GM12878 (cell line): ENCODE measurements around the gene PROSER3. TPM values are rescaled to one million over a fixed set of nuclear protein-coding genes. Genes with fewer than 3 reads are reported as not detected.

Source experiments
- FOS ChIP-seq: IDR thresholded peaks from 3 replicates; pipeline ENCODE4 v1.6.1; 2011; ENCODE audit warnings: borderline replicate concordance; ENCODE audit not compliant: insufficient read length; ENCODE audit errors: extremely low read depth
- HDGF ChIP-seq: fragments of 450-650 bp; IDR thresholded peaks from 2 replicates; pipeline ENCODE4 v1.6.1; 2016; ENCODE audit warnings: antibody characterized with exemption
- JUNB ChIP-seq: IDR thresholded peaks from 2 replicates; pipeline ENCODE4 v1.6.1; 2016; ENCODE audit warnings: antibody characterized with exemption, mild to moderate bottlenecking
- KDM1A ChIP-seq: fragments of 200-600 bp; sonication (generic); IDR thresholded peaks from 2 replicates; pipeline ENCODE4 v1.6.1; 2016; ENCODE audit warnings: borderline replicate concordance
- MTA2 ChIP-seq: fragments of 450-650 bp; IDR thresholded peaks from 2 replicates; pipeline ENCODE4 v1.6.1; 2016; ENCODE audit warnings: low read depth, mild to moderate bottlenecking, moderate library complexity
- POU2F2 ChIP-seq: IDR thresholded peaks from 3 replicates; pipeline ENCODE4 v1.6.1; 2011; ENCODE audit warnings: low read depth, mild to moderate bottlenecking, low read length, borderline replicate concordance
- RAD21 ChIP-seq: IDR thresholded peaks from 2 replicates; pipeline ENCODE4 v1.6.1; 2011; ENCODE audit warnings: mild to moderate bottlenecking, low read depth, low read length, moderate library complexity; ENCODE audit not compliant: insufficient read depth
- RBBP5 ChIP-seq: fragments of 200-600 bp; sonication (generic); conservative IDR thresholded peaks from 2 replicates; pipeline ENCODE4 v1.6.1; 2016
- RUNX3 ChIP-seq: IDR thresholded peaks from 2 replicates; pipeline ENCODE4 v1.6.1; 2012; ENCODE audit warnings: low read length, inconsistent platforms
- SREBF2 ChIP-seq: IDR thresholded peaks from 2 replicates; pipeline ENCODE4 v1.6.1; 2012; ENCODE audit warnings: mild to moderate bottlenecking, low read length
- TAF1 ChIP-seq: IDR thresholded peaks from 2 replicates; pipeline ENCODE4 v1.6.1; 2011; ENCODE audit warnings: mild to moderate bottlenecking, low read depth, low read length, borderline replicate concordance
- TCF12 ChIP-seq: IDR thresholded peaks from 2 replicates; pipeline ENCODE4 v1.6.1; 2011; ENCODE audit warnings: low read depth, mild to moderate bottlenecking, low read length
- WRNIP1 ChIP-seq: IDR thresholded peaks from 2 replicates; pipeline ENCODE4 v1.6.1; 2011; ENCODE audit warnings: low read depth, low read length, improper control_type of control experiment, borderline replicate concordance
- polyA plus RNA-seq, 11 experiments: library from polyadenylated mRNA; depleted of rRNA in 4 of 11; unstranded in 6 of 11; stranded (reverse) in 5 of 11; fragments of >200 nt; fragmentation: Nextera tagmentation in 4 of 11; fragmentation: Illumina TruSeq in 1 of 11; extraction: Ambion mirVana in 4 of 11; extraction: Trizol in 1 of 11; gene quantifications; 1 replicate in 1 of 11; 2 replicates in 10 of 11; pipeline versions ENCODE4 v1.2.1 to v1.2.3, GENCODE V29; 2011 to 2016; ENCODE audit warnings: inconsistent platforms in 2 of 11, missing spikeins in 2 of 11, low read depth in 1 of 11
- total RNA-seq, 4 experiments: library from RNA; depleted of rRNA in 3 of 4; stranded (reverse); fragments of >200 nt in 3 of 4; fragmentation: Illumina TruSeq in 1 of 4; extraction: Trizol in 1 of 4; gene quantifications; 2 replicates each; pipeline versions ENCODE4 v1.2.1 to v1.2.3, GENCODE V29; 2013 to 2021
- TF ChIP-seq, protein P1 (sequence below): fragments of 450-650 bp; IDR thresholded peaks from 2 replicates; pipeline ENCODE4 v1.6.1; 2017; ENCODE audit warnings: mild to moderate bottlenecking
- TF ChIP-seq, protein P2 (sequence below): fragments of 450-650 bp; IDR thresholded peaks from 2 replicates; pipeline ENCODE4 v1.6.1; 2017; ENCODE audit warnings: mild to moderate bottlenecking, moderate library complexity
- TF ChIP-seq, protein P3 (sequence below): fragments of 450-650 bp; IDR thresholded peaks from 2 replicates; pipeline ENCODE4 v1.6.1; 2016; ENCODE audit warnings: mild to moderate bottlenecking
- TF ChIP-seq, protein P4 (sequence below): fragments of 450-650 bp; IDR thresholded peaks from 2 replicates; pipeline ENCODE4 v1.6.1; 2017; ENCODE audit warnings: low read depth, mild to moderate bottlenecking, moderate library complexity
- TF ChIP-seq, protein P5 (sequence below), 3 experiments: IDR thresholded peaks in 2 of 3; conservative IDR thresholded peaks in 1 of 3; 2 replicates each; pipeline ENCODE4 v1.5.1; 2011; ENCODE audit warnings: low read depth in 3 of 3, low read length in 3 of 3, mild to moderate bottlenecking in 3 of 3, control low read depth in 2 of 3, moderate library complexity in 2 of 3, inconsistent platforms in 1 of 3, mixed read lengths in 1 of 3; ENCODE audit not compliant: control insufficient read depth in 2 of 3, insufficient read depth in 1 of 3; ENCODE audit errors: extremely low read depth in 1 of 3
- TF ChIP-seq, protein P6 (sequence below): IDR thresholded peaks from 2 replicates; pipeline ENCODE4 v1.6.1; 2011; ENCODE audit warnings: low read depth, mild to moderate bottlenecking, low read length, moderate library complexity, borderline replicate concordance; ENCODE audit errors: extremely low read depth

The PROSER3 gene
- total and polyA plus RNA-seq, 10 of the 15 experiments (the other 5 are each of a cell fraction or from before 2014, with no cell fraction given): 0.85 to 25.1 (median 9.6) TPM

DNA sequence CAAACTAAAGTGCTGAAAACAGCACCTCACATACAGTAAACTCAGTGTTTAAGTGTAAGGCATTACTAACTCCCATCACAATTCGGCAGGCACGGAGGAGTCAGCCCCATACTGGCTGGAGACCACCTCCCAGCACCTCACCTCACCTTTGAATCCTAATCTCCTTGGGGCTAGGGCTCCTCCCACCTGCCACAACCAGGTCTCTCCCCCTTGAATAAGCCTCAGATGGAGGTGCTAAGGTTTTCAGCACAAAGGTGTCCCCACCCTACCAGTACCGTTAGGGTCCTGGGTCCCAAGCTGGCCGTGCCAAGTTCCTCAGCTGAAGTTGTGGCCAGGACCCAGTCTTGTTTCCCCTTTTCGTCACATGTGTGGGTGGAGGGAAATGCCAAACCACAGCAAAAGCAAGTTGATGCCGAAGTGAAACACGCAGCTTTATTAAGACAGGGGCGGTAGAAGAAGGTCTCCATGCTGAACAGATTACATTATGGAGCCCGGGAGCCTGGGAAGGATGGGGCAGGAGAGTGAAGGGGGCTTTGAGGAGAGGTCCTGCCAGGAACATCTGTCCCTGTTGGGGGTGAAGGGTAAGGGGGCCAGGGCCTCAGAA is 15.8 kb upstream of the PROSER3 start, which contains the start of gene IGFLR1 (continued):
- TF ChIP-seq, protein P1, sequence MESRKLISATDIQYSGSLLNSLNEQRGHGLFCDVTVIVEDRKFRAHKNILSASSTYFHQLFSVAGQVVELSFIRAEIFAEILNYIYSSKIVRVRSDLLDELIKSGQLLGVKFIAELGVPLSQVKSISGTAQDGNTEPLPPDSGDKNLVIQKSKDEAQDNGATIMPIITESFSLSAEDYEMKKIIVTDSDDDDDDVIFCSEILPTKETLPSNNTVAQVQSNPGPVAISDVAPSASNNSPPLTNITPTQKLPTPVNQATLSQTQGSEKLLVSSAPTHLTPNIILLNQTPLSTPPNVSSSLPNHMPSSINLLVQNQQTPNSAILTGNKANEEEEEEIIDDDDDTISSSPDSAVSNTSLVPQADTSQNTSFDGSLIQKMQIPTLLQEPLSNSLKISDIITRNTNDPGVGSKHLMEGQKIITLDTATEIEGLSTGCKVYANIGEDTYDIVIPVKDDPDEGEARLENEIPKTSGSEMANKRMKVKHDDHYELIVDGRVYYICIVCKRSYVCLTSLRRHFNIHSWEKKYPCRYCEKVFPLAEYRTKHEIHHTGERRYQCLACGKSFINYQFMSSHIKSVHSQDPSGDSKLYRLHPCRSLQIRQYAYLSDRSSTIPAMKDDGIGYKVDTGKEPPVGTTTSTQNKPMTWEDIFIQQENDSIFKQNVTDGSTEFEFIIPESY: no peak
- peak; percentile 15; the same call in 1 of the 2 replicates for TF ChIP-seq WRNIP1
- TF ChIP-seq RBBP5: no peak
- TF ChIP-seq, protein P2, sequence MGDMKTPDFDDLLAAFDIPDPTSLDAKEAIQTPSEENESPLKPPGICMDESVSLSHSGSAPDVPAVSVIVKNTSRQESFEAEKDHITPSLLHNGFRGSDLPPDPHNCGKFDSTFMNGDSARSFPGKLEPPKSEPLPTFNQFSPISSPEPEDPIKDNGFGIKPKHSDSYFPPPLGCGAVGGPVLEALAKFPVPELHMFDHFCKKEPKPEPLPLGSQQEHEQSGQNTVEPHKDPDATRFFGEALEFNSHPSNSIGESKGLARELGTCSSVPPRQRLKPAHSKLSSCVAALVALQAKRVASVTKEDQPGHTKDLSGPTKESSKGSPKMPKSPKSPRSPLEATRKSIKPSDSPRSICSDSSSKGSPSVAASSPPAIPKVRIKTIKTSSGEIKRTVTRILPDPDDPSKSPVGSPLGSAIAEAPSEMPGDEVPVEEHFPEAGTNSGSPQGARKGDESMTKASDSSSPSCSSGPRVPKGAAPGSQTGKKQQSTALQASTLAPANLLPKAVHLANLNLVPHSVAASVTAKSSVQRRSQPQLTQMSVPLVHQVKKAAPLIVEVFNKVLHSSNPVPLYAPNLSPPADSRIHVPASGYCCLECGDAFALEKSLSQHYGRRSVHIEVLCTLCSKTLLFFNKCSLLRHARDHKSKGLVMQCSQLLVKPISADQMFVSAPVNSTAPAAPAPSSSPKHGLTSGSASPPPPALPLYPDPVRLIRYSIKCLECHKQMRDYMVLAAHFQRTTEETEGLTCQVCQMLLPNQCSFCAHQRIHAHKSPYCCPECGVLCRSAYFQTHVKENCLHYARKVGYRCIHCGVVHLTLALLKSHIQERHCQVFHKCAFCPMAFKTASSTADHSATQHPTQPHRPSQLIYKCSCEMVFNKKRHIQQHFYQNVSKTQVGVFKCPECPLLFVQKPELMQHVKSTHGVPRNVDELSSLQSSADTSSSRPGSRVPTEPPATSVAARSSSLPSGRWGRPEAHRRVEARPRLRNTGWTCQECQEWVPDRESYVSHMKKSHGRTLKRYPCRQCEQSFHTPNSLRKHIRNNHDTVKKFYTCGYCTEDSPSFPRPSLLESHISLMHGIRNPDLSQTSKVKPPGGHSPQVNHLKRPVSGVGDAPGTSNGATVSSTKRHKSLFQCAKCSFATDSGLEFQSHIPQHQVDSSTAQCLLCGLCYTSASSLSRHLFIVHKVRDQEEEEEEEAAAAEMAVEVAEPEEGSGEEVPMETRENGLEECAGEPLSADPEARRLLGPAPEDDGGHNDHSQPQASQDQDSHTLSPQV: no peak
- TF ChIP-seq, protein P3, sequence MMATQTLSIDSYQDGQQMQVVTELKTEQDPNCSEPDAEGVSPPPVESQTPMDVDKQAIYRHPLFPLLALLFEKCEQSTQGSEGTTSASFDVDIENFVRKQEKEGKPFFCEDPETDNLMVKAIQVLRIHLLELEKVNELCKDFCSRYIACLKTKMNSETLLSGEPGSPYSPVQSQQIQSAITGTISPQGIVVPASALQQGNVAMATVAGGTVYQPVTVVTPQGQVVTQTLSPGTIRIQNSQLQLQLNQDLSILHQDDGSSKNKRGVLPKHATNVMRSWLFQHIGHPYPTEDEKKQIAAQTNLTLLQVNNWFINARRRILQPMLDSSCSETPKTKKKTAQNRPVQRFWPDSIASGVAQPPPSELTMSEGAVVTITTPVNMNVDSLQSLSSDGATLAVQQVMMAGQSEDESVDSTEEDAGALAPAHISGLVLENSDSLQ: no peak
- TF ChIP-seq TAF1: peak; percentile 77; the same call in 1 of the 2 replicates
- peak; percentile 99 for TF ChIP-seq RUNX3
- TF ChIP-seq JUNB: no peak
- TF ChIP-seq SREBF2: no peak
- TF ChIP-seq, protein P4, sequence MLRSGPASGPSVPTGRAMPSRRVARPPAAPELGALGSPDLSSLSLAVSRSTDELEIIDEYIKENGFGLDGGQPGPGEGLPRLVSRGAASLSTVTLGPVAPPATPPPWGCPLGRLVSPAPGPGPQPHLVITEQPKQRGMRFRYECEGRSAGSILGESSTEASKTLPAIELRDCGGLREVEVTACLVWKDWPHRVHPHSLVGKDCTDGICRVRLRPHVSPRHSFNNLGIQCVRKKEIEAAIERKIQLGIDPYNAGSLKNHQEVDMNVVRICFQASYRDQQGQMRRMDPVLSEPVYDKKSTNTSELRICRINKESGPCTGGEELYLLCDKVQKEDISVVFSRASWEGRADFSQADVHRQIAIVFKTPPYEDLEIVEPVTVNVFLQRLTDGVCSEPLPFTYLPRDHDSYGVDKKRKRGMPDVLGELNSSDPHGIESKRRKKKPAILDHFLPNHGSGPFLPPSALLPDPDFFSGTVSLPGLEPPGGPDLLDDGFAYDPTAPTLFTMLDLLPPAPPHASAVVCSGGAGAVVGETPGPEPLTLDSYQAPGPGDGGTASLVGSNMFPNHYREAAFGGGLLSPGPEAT: peak; percentile 93
- TF ChIP-seq, protein P5, sequence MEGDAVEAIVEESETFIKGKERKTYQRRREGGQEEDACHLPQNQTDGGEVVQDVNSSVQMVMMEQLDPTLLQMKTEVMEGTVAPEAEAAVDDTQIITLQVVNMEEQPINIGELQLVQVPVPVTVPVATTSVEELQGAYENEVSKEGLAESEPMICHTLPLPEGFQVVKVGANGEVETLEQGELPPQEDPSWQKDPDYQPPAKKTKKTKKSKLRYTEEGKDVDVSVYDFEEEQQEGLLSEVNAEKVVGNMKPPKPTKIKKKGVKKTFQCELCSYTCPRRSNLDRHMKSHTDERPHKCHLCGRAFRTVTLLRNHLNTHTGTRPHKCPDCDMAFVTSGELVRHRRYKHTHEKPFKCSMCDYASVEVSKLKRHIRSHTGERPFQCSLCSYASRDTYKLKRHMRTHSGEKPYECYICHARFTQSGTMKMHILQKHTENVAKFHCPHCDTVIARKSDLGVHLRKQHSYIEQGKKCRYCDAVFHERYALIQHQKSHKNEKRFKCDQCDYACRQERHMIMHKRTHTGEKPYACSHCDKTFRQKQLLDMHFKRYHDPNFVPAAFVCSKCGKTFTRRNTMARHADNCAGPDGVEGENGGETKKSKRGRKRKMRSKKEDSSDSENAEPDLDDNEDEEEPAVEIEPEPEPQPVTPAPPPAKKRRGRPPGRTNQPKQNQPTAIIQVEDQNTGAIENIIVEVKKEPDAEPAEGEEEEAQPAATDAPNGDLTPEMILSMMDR (IDR thresholded peaks at IDR 0.05 in 2 of 3, conservative IDR thresholded peaks at IDR 0.05 in 1 of 3; ENCODE audit: control insufficient read depth in 2 of 3, extremely low read depth in 1 of 3, insufficient read depth in 1 of 3, low read depth in 3 of 3, low read length in 3 of 3): no peak
- TF ChIP-seq FOS: no peak
- peak; percentile 87 for TF ChIP-seq TCF12
- TF ChIP-seq POU2F2: peak; percentile 91; the same call in 2 of the 3 replicates
- TF ChIP-seq, protein P6, sequence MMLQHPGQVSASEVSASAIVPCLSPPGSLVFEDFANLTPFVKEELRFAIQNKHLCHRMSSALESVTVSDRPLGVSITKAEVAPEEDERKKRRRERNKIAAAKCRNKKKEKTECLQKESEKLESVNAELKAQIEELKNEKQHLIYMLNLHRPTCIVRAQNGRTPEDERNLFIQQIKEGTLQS: no peak
- no peak for TF ChIP-seq KDM1A
- TF ChIP-seq MTA2: peak; percentile 82
- TF ChIP-seq HDGF: peak; percentile 92
- no peak for TF ChIP-seq RAD21
